Stimulated activated CD4-positive, alpha-beta T cell treated with anti-CD3 and anti-CD28 coated beads, TNF-alpha, amount 100 ng/mL, for 24 hours (primary cell): ENCODE results near the gene MRPL37.

Source experiments
- DNase-seq, 3 experiments: peaks; one replicate each; pipeline ENCODE4 v3.0.0-alpha.2; 2020; ENCODE audit warnings: low read depth in 3 of 3

Gene MRPL37

DNA sequence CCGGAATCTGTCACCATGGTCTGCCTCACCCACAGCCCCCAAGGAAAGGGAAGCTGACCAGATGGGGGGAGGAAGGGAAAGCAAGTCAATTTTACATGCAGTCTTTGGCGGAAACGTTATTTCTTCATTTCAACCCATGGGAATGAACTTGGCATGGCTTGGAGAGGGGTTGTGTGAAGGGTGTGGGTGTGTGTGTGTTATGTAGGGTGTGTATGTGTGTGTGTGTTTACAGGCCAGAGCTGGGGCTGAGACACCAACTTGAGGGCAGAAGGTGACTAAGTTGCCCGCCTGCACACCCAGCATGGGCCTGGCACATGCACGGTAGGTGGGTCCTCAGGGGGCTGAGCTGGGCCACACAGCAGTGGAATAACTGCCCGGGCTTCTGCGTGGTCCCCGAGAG is 65.2 kb downstream of the MRPL37 start:
- no peak for DNase-seq

DNA sequence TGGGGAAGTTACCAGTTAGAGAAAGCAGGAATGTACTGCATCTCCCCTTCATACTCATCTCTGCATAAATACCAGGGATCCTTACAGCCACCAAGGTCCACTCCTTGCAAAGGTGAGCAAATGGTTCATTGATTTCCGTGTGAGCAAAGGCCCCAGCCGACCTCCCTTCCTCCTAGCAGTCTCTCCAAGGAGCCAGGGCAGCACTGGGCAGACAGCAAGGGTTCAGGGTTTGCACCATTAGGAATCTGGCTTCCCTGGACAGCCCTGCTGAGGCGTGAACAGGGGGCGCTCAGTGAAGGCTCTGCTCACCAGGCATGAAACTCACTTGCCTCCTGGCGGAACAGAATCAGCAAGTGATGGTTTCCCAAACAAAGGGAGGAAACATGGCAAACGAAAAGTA is 65.7 kb downstream of the MRPL37 start:
- DNase-seq: no peak

DNA sequence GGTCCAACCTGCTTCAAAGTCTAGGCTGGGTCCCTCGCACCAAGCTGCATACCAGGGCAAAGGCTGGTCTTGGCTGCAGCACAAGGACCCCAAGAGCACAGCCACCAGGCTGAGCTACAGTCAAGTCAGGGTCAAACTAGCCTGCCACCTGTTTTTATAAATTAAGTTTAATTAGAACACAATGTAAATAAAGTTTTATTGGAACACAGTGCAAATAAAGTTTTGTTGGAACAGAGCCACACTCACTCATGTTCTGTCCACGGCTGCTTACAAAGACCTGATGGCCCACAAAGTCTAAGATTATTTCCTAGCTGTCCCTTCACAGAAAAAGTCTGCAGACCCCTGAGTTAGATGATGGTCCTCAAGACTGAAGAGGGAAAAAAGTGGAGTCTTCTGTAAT is 66.2 kb downstream of the MRPL37 start:
- DNase-seq: no peak

DNA sequence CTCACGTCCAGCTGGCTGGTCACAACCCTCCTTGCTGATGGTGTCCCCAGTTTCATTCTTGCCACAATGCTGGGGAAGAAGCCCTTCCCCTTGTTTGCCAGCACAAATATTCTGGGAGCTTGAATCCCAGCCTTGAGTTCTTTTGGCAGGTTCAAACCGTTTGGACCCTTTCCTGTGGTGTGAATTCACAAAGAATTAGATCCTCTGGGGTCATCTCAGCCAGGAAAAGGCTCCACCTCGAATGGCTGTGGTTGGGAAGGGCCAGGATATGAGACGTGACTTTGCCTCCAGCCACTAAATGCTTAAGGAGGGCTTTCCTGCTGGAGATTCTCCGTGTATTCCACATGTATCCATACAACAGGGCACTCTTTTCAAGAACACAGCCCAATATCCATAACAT is 66.9 kb downstream of the MRPL37 start:
- DNase-seq: no peak
